HepG2 (cell line): ENCODE measurements around the gene NPHP1. TPM values are rescaled to one million over a fixed set of nuclear protein-coding genes. Genes with fewer than 3 reads are reported as not detected.

Experiments used
- ATAC-seq: fragments of 200-7000 bp; cut with Tn5 transposase; 3 replicates; pipeline ENCODE4 v1.9.1; 2020; ENCODE audit warnings: mild to moderate bottlenecking, moderate library complexity
- BruUV-seq: library from RNA; stranded (reverse); fragments of 400-500 nt; replicated peaks from 2 replicates; lab custom pipeline; 2021; lab: Mats Ljungman, UMichigan
- CTCF ChIA-PET: fragments of 300-600 bp; formaldehyde crosslinking; extraction: SDS; loops from one replicate; lab custom pipeline; 2021; ENCODE audit warnings: low total read pairs, inconsistent platforms, low intra/inter-chr PET ratio; lab: Yijun Ruan, JAX
- POLR2A ChIA-PET: fragments of 350-600 bp; sonication (Branson Sonifier 250); formaldehyde crosslinking; loops from one replicate; lab custom pipeline; 2020; ENCODE audit warnings: antibody characterized with exemption, inconsistent platforms; lab: Yijun Ruan, JAX
- DNase-seq: peaks from one replicate; pipeline ENCODE4 v3.0.0-alpha.2; 2015; ENCODE audit warnings: low spot score
- FAIRE-seq: peaks from 3 replicates; lab custom pipeline; 2011; peaks lifted over from hg19 to GRCh38; lab: Jason Lieb, UNC
- H2AFZ ChIP-seq: one replicate; pipeline ENCODE4 v1.6.1; 2011; ENCODE audit warnings: low read length, inconsistent platforms
- H3K27ac ChIP-seq: fragments of 300-600 bp; 3 replicates; pipeline ENCODE4 v1.8.0; 2011; ENCODE audit warnings: mixed run types, mild to moderate bottlenecking, mixed read lengths, low read length, inconsistent platforms; ENCODE audit not compliant: insufficient read depth; ENCODE audit errors: extremely low read length
- H3K27me3 ChIP-seq, 2 experiments: fragments of 200-600 bp in 1 of 2; 2 replicates in 1 of 2; 3 replicates in 1 of 2; pipeline versions ENCODE4 v1.6.0 to v1.8.0; 2011; ENCODE audit warnings: low read length in 2 of 2, mild to moderate bottlenecking in 2 of 2, moderate library complexity in 2 of 2, inconsistent platforms in 1 of 2; ENCODE audit not compliant: insufficient read depth in 2 of 2, control insufficient read depth in 1 of 2
- H3K36me3 ChIP-seq, 2 experiments: fragments of 200-600 bp in 1 of 2; replicated peaks in 1 of 2; 2 replicates in 1 of 2; 3 replicates in 1 of 2; pipeline versions ENCODE4 v1.5.1 to v1.8.0; 2011; ENCODE audit warnings: low read length in 2 of 2, inconsistent platforms in 1 of 2; ENCODE audit not compliant: insufficient read depth in 2 of 2, control insufficient read depth in 1 of 2
- H3K4me1 ChIP-seq: 2 replicates; pipeline ENCODE4 v1.5.1; 2012; ENCODE audit warnings: low read length, inconsistent platforms; ENCODE audit not compliant: insufficient read depth
- H3K4me2 ChIP-seq: 2 replicates; pipeline ENCODE4 v1.6.0; 2011; ENCODE audit warnings: low read depth, low read length, inconsistent platforms
- H3K4me3 ChIP-seq, 3 experiments: fragments of 200-600 bp in 1 of 3; sonication (generic), shearing (Covaris generic) in 1 of 3; replicated peaks in 1 of 3; 2 replicates each; pipeline ENCODE4 v1.5.1; 2011 to 2016; ENCODE audit warnings: low read length in 3 of 3, inconsistent platforms in 2 of 3, low read depth in 2 of 3, mild to moderate bottlenecking in 2 of 3, control low read depth in 1 of 3, mixed read lengths in 1 of 3; ENCODE audit not compliant: insufficient read depth in 1 of 3
- H3K79me2 ChIP-seq: one replicate; pipeline ENCODE4 v1.6.1; 2011; ENCODE audit warnings: low read length, inconsistent platforms; ENCODE audit not compliant: insufficient read depth
- H3K9ac ChIP-seq: 2 replicates; pipeline ENCODE4 v1.6.0; 2011; ENCODE audit warnings: mild to moderate bottlenecking, low read depth, low read length, inconsistent platforms; ENCODE audit not compliant: insufficient read depth
- H3K9me3 ChIP-seq: 2 replicates; pipeline ENCODE4 v1.5.1; 2012; ENCODE audit warnings: mild to moderate bottlenecking, low read length
- H4K20me1 ChIP-seq: 2 replicates; pipeline ENCODE4 v1.6.0; 2011; ENCODE audit warnings: inconsistent platforms, mild to moderate bottlenecking, low read length, moderate library complexity; ENCODE audit not compliant: insufficient read depth
- IKZF1 ChIP-seq: fragments of 450-650 bp; IDR thresholded peaks from 2 replicates; pipeline ENCODE4 v1.7.1; 2016
- SRSF9 ChIP-seq: fragments of 200-400 bp; formaldehyde crosslinking; IDR thresholded peaks from 2 replicates; pipeline ENCODE4 v1.6.1; 2018; ENCODE audit warnings: borderline replicate concordance, mild to moderate bottlenecking, low read depth, low read length; ENCODE audit not compliant: insufficient read depth, poor library complexity, severe bottlenecking
- TFAP4 ChIP-seq: sonication (generic); IDR thresholded peaks from 2 replicates; pipeline ENCODE4 v1.6.1; 2016; ENCODE audit warnings: low read depth, borderline replicate concordance
- ZNF10 ChIP-seq: sonication (generic); formaldehyde crosslinking; IDR thresholded peaks from 2 replicates; pipeline ENCODE4 v1.4.0; 2020; ENCODE audit warnings: mild to moderate bottlenecking, low read depth, missing genetic modification reagents, borderline replicate concordance
- ZNF256 ChIP-seq: sonication (generic); formaldehyde crosslinking; conservative IDR thresholded peaks from 2 replicates; pipeline ENCODE4 v1.4.0; 2020; ENCODE audit warnings: missing genetic modification reagents
- ZNF407 ChIP-seq: sonication (generic); formaldehyde crosslinking; IDR thresholded peaks from one replicate; pipeline ENCODE4 v1.5.1; 2020; ENCODE audit warnings: mild to moderate bottlenecking, missing genetic modification reagents; ENCODE audit errors: not compliant biosample characterization
- ZNF781 ChIP-seq: sonication (generic); formaldehyde crosslinking; IDR thresholded peaks from 2 replicates; pipeline ENCODE4 v1.5.1; 2020; ENCODE audit warnings: borderline replicate concordance, mild to moderate bottlenecking, missing genetic modification reagents; ENCODE audit errors: not compliant biosample characterization
- WGBS: methylation state at CpG from one replicate; pipeline ENCODE4 v1.1.6; 2017; ENCODE audit warnings: low lambda C conversion rate; 5-methylcytosine and 5-hydroxymethylcytosine counted together
- in situ Hi-C: cut with HindIII; loops from 2 replicates; pipeline ENCODE4 v1.10.0; 2017; ENCODE audit warnings: low pct_unique_long_range_greater_than_20kb; ENCODE audit not compliant: extremely low pct_ligation_motif_present
- intact Hi-C: fragments of 100-400 bp; cut with micrococcal nuclease; formaldehyde crosslinking; loops from one replicate; pipeline ENCODE4 v1.10.0; 2022; ENCODE audit not compliant: unreplicated experiment
- polyA plus RNA-seq, 8 experiments: library from polyadenylated mRNA; depleted of rRNA in 3 of 8; stranded (reverse) in 7 of 8; unstranded in 1 of 8; fragments of >200 nt; fragmentation: Illumina TruSeq in 4 of 8; extraction: Trizol in 4 of 8; gene quantifications; 2 replicates each; pipeline versions ENCODE4 v1.2.1 to v1.2.3, GENCODE V29; 2011 to 2016; ENCODE audit warnings: low read depth in 4 of 8, missing spikeins in 1 of 8, mixed read lengths in 1 of 8; ENCODE audit not compliant: insufficient read depth in 1 of 8
- total RNA-seq, 5 experiments: library from RNA; depleted of rRNA; stranded (reverse); fragments of >200 nt; fragmentation: Illumina TruSeq; extraction: Trizol; gene quantifications; 2 replicates each; pipeline ENCODE4 v1.2.3, GENCODE V29; 2016; ENCODE audit warnings: low read depth in 1 of 5
- TF ChIP-seq, protein P1 (sequence below): sonication (generic); formaldehyde crosslinking; IDR thresholded peaks from 2 replicates; pipeline ENCODE4 v1.4.0; 2020; ENCODE audit warnings: mild to moderate bottlenecking, missing genetic modification reagents
- TF ChIP-seq, protein P2 (sequence below): sonication (generic); formaldehyde crosslinking; IDR thresholded peaks from 2 replicates; pipeline ENCODE4 v1.4.0; 2020; ENCODE audit warnings: missing genetic modification reagents, borderline replicate concordance

The NPHP1 gene
- total and polyA plus RNA-seq, 2 of the 13 experiments (the other 11 are each of a cell fraction or from before 2014, with no cell fraction given) = 2.7 to 4.8 TPM

GRCh38 chr2:110100480-110100879 lies 104.3 kb downstream of the NPHP1 start (continued):
- TF ChIP-seq, protein P1, sequence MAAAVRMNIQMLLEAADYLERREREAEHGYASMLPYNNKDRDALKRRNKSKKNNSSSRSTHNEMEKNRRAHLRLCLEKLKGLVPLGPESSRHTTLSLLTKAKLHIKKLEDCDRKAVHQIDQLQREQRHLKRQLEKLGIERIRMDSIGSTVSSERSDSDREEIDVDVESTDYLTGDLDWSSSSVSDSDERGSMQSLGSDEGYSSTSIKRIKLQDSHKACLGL (CRISPR knock-in tag) = no peak
- TF ChIP-seq SRSF9 (no peak), IKZF1 (no peak)

GRCh38 chr2:110099471-110100225 lies 105.2 kb downstream of the NPHP1 start:
- FAIRE-seq (no peak), DNase-seq (no peak), ATAC-seq (no peak)
- peaks cover 36% of the 10 kb centered on the region for H3K4me1 ChIP-seq
- H3K36me3 ChIP-seq = no peaks in the 10 kb centered on the region
- CTCF ChIA-PET = no interaction called here
- no peaks in the 10 kb centered on the region for H4K20me1 ChIP-seq
- WGBS = 64% methylated on average over 10 of the region's 10 CpGs
- H3K4me3 ChIP-seq = no peak overlapping the region
- no peak overlapping the region for H2AFZ ChIP-seq
- POLR2A ChIA-PET = no interaction called here
- H3K9ac ChIP-seq = no peak overlapping the region
- no TSS peak for BruUV-seq
- intact Hi-C loops = no loop called here
- H3K79me2 ChIP-seq = no peaks in the 10 kb centered on the region
- in situ Hi-C loops = no loop called here
- H3K4me2 ChIP-seq = no peak overlapping the region
- no peak overlapping the region for H3K27ac ChIP-seq
- H3K27me3 ChIP-seq = peaks cover 0 to 6% of the 10 kb centered on the region in 2 experiments; a peak in 2 of 5 replicates
- H3K9me3 ChIP-seq = no peaks in the 10 kb centered on the region
- TF ChIP-seq TFAP4 (no peak), ZNF10 (CRISPR knock-in tag) (no peak), ZNF407 (CRISPR knock-in tag) (no peak), ZNF256 (no peak), ZNF781 (CRISPR knock-in tag) (no peak)
- TF ChIP-seq, protein P2, sequence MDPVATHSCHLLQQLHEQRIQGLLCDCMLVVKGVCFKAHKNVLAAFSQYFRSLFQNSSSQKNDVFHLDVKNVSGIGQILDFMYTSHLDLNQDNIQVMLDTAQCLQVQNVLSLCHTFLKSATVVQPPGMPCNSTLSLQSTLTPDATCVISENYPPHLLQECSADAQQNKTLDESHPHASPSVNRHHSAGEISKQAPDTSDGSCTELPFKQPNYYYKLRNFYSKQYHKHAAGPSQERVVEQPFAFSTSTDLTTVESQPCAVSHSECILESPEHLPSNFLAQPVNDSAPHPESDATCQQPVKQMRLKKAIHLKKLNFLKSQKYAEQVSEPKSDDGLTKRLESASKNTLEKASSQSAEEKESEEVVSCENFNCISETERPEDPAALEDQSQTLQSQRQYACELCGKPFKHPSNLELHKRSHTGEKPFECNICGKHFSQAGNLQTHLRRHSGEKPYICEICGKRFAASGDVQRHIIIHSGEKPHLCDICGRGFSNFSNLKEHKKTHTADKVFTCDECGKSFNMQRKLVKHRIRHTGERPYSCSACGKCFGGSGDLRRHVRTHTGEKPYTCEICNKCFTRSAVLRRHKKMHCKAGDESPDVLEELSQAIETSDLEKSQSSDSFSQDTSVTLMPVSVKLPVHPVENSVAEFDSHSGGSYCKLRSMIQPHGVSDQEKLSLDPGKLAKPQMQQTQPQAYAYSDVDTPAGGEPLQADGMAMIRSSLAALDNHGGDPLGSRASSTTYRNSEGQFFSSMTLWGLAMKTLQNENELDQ (CRISPR knock-in tag) = no peak
